SK-N-SH (cell line): ENCODE results near the gene OR52A1. TPM values are rescaled to one million over a fixed set of nuclear protein-coding genes. Genes with fewer than 3 reads are reported as not detected.

Experiments
- CTCF ChIA-PET: fragments of 300-600, 350-600 bp; formaldehyde crosslinking; extraction: SDS; loops from one replicate; lab custom pipeline; 2021; lab: Yijun Ruan, JAX
- POLR2A ChIA-PET: fragments of 350-600 bp; sonication (Branson Sonifier 250); formaldehyde crosslinking; extraction: SDS; loops from one replicate; lab custom pipeline; 2020; ENCODE audit warnings: antibody characterized with exemption, inconsistent platforms; lab: Yijun Ruan, JAX
- DNase-seq: peaks from one replicate; pipeline ENCODE4 v3.0.0; 2012
- H2AFZ ChIP-seq: fragments of 200-600 bp; sonication (generic); 2 replicates; pipeline ENCODE4 v1.8.1; 2016; ENCODE audit warnings: antibody characterized with exemption, mild to moderate bottlenecking, low read depth
- H3F3A ChIP-seq: fragments of 200-600 bp; sonication (generic); replicated peaks from 2 replicates; pipeline ENCODE3; 2016; ENCODE audit warnings: antibody characterized with exemption, mild to moderate bottlenecking; ENCODE audit not compliant: insufficient read depth
- H3K27ac ChIP-seq, 2 experiments: fragments of 200-500 bp in 1 of 2; fragments of 200-600 bp in 1 of 2; sonication (Bioruptor generic) in 1 of 2; sonication (generic), shearing (Covaris generic) in 1 of 2; 2 replicates each; pipeline versions ENCODE4 v1.5.1 to v1.6.1; 2014 to 2016; ENCODE audit warnings: low read depth in 2 of 2, inconsistent platforms in 1 of 2, low read length in 1 of 2, mild to moderate bottlenecking in 1 of 2, mixed read lengths in 1 of 2
- H3K27me3 ChIP-seq: fragments of 200-600 bp; sonication (generic), shearing (Covaris generic); 2 replicates; pipeline ENCODE4 v1.6.1; 2016; ENCODE audit warnings: mixed run types; ENCODE audit not compliant: insufficient read depth
- H3K36me3 ChIP-seq, 2 experiments: fragments of 200-500 bp in 1 of 2; fragments of 200-600 bp in 1 of 2; sonication (Bioruptor generic) in 1 of 2; sonication (generic) in 1 of 2; replicated peaks in 1 of 2; 2 replicates each; pipeline versions ENCODE3 to v1.5.1; 2014 to 2016; ENCODE audit warnings: low read length in 1 of 2, mild to moderate bottlenecking in 1 of 2; ENCODE audit not compliant: insufficient read depth in 2 of 2, control insufficient read depth in 1 of 2
- H3K4me1 ChIP-seq, 2 experiments: fragments of 200-500 bp in 1 of 2; fragments of 200-600 bp in 1 of 2; sonication (Bioruptor generic) in 1 of 2; sonication (generic), shearing (Covaris generic) in 1 of 2; 2 replicates each; pipeline versions ENCODE4 v1.5.1 to v1.6.1; 2014 to 2016; ENCODE audit warnings: low read depth in 1 of 2, low read length in 1 of 2, mixed run types in 1 of 2; ENCODE audit not compliant: insufficient read depth in 2 of 2, control insufficient read depth in 1 of 2
- H3K4me2 ChIP-seq: fragments of 200-600 bp; sonication (generic), shearing (Covaris generic); 2 replicates; pipeline ENCODE4 v1.6.1; 2017; ENCODE audit warnings: mixed run types
- H3K4me3 ChIP-seq, 2 experiments: fragments of 200-500 bp in 1 of 2; fragments of 200-600 bp in 1 of 2; sonication (Bioruptor generic) in 1 of 2; sonication (generic), shearing (Covaris generic) in 1 of 2; 2 replicates each; pipeline versions ENCODE4 v1.5.1 to v1.8.1; 2014 to 2016; ENCODE audit warnings: low read depth in 2 of 2, inconsistent platforms in 1 of 2, low read length in 1 of 2, mild to moderate bottlenecking in 1 of 2, mixed read lengths in 1 of 2, moderate library complexity in 1 of 2
- H3K79me2 ChIP-seq: fragments of 200-600 bp; sonication (generic); 2 replicates; pipeline ENCODE4 v1.8.1; 2017; ENCODE audit warnings: mild to moderate bottlenecking; ENCODE audit not compliant: insufficient read depth
- H3K9ac ChIP-seq: fragments of 200-600 bp; sonication (generic); 2 replicates; pipeline ENCODE4 v1.6.1; 2017; ENCODE audit warnings: mixed run types
- H3K9me2 ChIP-seq: fragments of 200-600 bp; sonication (generic); 2 replicates; pipeline ENCODE4 v1.6.1; 2017; ENCODE audit warnings: mixed run types
- H3K9me3 ChIP-seq: fragments of 200-600 bp; sonication (generic); 2 replicates; pipeline ENCODE4 v1.6.1; 2017; ENCODE audit warnings: mixed run types, mild to moderate bottlenecking, moderate library complexity
- H4K20me1 ChIP-seq: fragments of 200-600 bp; sonication (generic); 2 replicates; pipeline ENCODE4 v1.6.1; 2017; ENCODE audit warnings: mild to moderate bottlenecking, mixed run types; ENCODE audit not compliant: insufficient read depth
- CTCF ChIP-seq: fragments of 200-600 bp; sonication (generic); IDR thresholded peaks from 2 replicates; pipeline ENCODE4 v1.6.1; 2017; ENCODE audit warnings: antibody characterized with exemption, mild to moderate bottlenecking, moderate library complexity
- EP300 ChIP-seq, 2 experiments: IDR thresholded peaks; 2 replicates each; pipeline versions ENCODE4 v1.4.0 to v1.6.1; 2012; ENCODE audit warnings: borderline replicate concordance in 1 of 2, low read depth in 1 of 2, low read length in 1 of 2
- FOXM1 ChIP-seq: IDR thresholded peaks from 2 replicates; pipeline ENCODE4 v1.4.0; 2012; ENCODE audit warnings: low read depth, mild to moderate bottlenecking
- GABPA ChIP-seq: IDR thresholded peaks from 2 replicates; pipeline ENCODE4 v1.4.0; 2012; ENCODE audit warnings: low read depth, mild to moderate bottlenecking
- MEF2A ChIP-seq: IDR thresholded peaks from 2 replicates; pipeline ENCODE4 v1.4.0; 2012; ENCODE audit warnings: low read depth, borderline replicate concordance
- PBX3 ChIP-seq: IDR thresholded peaks from 2 replicates; pipeline ENCODE4; 2012
- ZBTB33 ChIP-seq: IDR thresholded peaks from 2 replicates; pipeline ENCODE4 v1.4.0; 2012; ENCODE audit warnings: low read depth, borderline replicate concordance
- WGBS: methylation state at CpG from one replicate; pipeline ENCODE4 v1.1.6; 2017; ENCODE audit warnings: low lambda C conversion rate; 5-methylcytosine and 5-hydroxymethylcytosine counted together
- polyA plus RNA-seq, 3 experiments: library from polyadenylated mRNA; depleted of rRNA; stranded (reverse); fragments of >200 nt; gene quantifications; 2 replicates each; pipeline ENCODE4 v1.2.3, GENCODE V29; 2012

The OR52A1 gene
- polyA plus RNA-seq, 1 of the 3 experiments (the other 2 are of a cell fraction), result not detected

GRCh38 chr11:5196731-5197130 is 42.2 kb upstream of the OR52A1 start:
- DNase-seq, result no peak
- no peaks in the 10 kb centered on the region for H3K9me3 ChIP-seq
- H3F3A ChIP-seq, result no peaks in the 10 kb centered on the region
- ChIA-PET POLR2A (no interaction called here), CTCF (no interaction called here)
- H3K4me1 ChIP-seq, result no peaks in the 10 kb centered on the region
- 19% methylated on average over 3 of the region's 3 CpGs for WGBS
- no peaks in the 10 kb centered on the region for H3K9me2 ChIP-seq
- H2AFZ ChIP-seq, result no peak overlapping the region
- TF ChIP-seq GABPA (no peak), FOXM1 (no peak), ZBTB33 (no peak), PBX3 (no peak), CTCF (no peak)
- no peak overlapping the region for H3K9ac ChIP-seq
- no peak overlapping the region for H3K4me3 ChIP-seq
- H4K20me1 ChIP-seq, result no peaks in the 10 kb centered on the region
- no peaks in the 10 kb centered on the region for H3K36me3 ChIP-seq
- H3K4me2 ChIP-seq, result no peak overlapping the region
- no peak overlapping the region for H3K27ac ChIP-seq
- H3K79me2 ChIP-seq, result no peaks in the 10 kb centered on the region
- H3K27me3 ChIP-seq, result peaks cover 6% of the 10 kb centered on the region; the same call in 1 of the 2 replicates

- peaks cover 6% of the 10 kb centered on the region; the same call in 1 of the 2 replicates for H3K27me3 ChIP-seq
- ChIA-PET CTCF (no interaction called here), POLR2A (no interaction called here)
- WGBS, result 6% methylated on average over 4 of the region's 5 CpGs
- H3F3A ChIP-seq, result no peaks in the 10 kb centered on the region
- H3K4me3 ChIP-seq, result no peak overlapping the region
- no peak overlapping the region for H3K27ac ChIP-seq
- DNase-seq, result no peak
- H3K4me1 ChIP-seq, result no peaks in the 10 kb centered on the region
- no peaks in the 10 kb centered on the region for H3K9me3 ChIP-seq
- H2AFZ ChIP-seq, result no peak overlapping the region
- H3K79me2 ChIP-seq, result no peaks in the 10 kb centered on the region
- H3K4me2 ChIP-seq, result no peak overlapping the region
- no peak overlapping the region for H3K9ac ChIP-seq
- no peak for TF ChIP-seq FOXM1
- no peak for TF ChIP-seq EP300 (IDR thresholded peaks at IDR 0.05; ENCODE audit: borderline replicate concordance in 1 of 2, low read depth in 1 of 2, low read length in 1 of 2)
- no peak for TF ChIP-seq MEF2A
- H3K9me2 ChIP-seq, result no peaks in the 10 kb centered on the region
- H4K20me1 ChIP-seq, result no peaks in the 10 kb centered on the region
- no peaks in the 10 kb centered on the region for H3K36me3 ChIP-seq
Observed at GRCh38 chr11:5196067-5196466, 41.5 kb upstream of the OR52A1 start.
